GM18526 (cell line): ENCODE results near the gene RLBP1.

ENCODE experiments used
- POLR2A ChIP-seq: IDR thresholded peaks from 3 replicates; pipeline ENCODE4 v1.6.1; 2011; ENCODE audit not compliant: insufficient read length; ENCODE audit errors: extremely low read depth

Gene RLBP1

GRCh38 chr15:89221543-89221942 lies at the start of gene RLBP1:
RLBP1 (minus strand) TSS chr15:89221579; CDS start chr15:89218975, 2,604 bp downstream.
- no peak for TF ChIP-seq POLR2A

GRCh38 chr15:89248584-89248983 lies 27.2 kb upstream of the RLBP1 start:
- TF ChIP-seq POLR2A, result no peak

- no peak for TF ChIP-seq POLR2A
Measured at GRCh38 chr15:89247446-89247845, 26.1 kb upstream of the RLBP1 start.

- no peak for TF ChIP-seq POLR2A
Measured at GRCh38 chr15:89244574-89244903, 23.2 kb upstream of the RLBP1 start.

- TF ChIP-seq POLR2A, result peak; percentile 68
Measured at GRCh38 chr15:89243691-89244573, 22.6 kb upstream of the RLBP1 start, which contains the start of gene FANCI. FANCI (plus strand) TSS chr15:89243979; CDS start chr15:89247648, 3,669 bp downstream.

GRCh38 chr15:89243046-89243690 lies 21.8 kb upstream of the RLBP1 start:
- TF ChIP-seq POLR2A, result no peak

- TF ChIP-seq POLR2A, result no peak
Measured at GRCh38 chr15:89231832-89232231, 10.5 kb upstream of the RLBP1 start.

GRCh38 chr15:89230277-89230676 lies 8.9 kb upstream of the RLBP1 start:
- TF ChIP-seq POLR2A, result no peak

- TF ChIP-seq POLR2A, result no peak
Measured at GRCh38 chr15:89227425-89227824, 6.0 kb upstream of the RLBP1 start.

- no peak for TF ChIP-seq POLR2A
Measured at GRCh38 chr15:89226359-89227221, 5.2 kb upstream of the RLBP1 start.

- no peak for TF ChIP-seq POLR2A
Measured at GRCh38 chr15:89225588-89225987, 4.2 kb upstream of the RLBP1 start.

- no peak for TF ChIP-seq POLR2A
Measured at GRCh38 chr15:89218531-89218930, 2.8 kb downstream of the RLBP1 start.

GRCh38 chr15:89217686-89218376 lies 3.5 kb downstream of the RLBP1 start:
- no peak for TF ChIP-seq POLR2A

GRCh38 chr15:89217031-89217430 lies 4.3 kb downstream of the RLBP1 start:
- TF ChIP-seq POLR2A, result no peak

- no peak for TF ChIP-seq POLR2A
Measured at GRCh38 chr15:89215627-89216026, 5.8 kb downstream of the RLBP1 start.
